MM.1S (cell line): ENCODE measurements around the gene SEL1L.

Experiments used
- DNase-seq: peaks from one replicate; pipeline ENCODE4 v3.0.0-alpha.2; 2015
- H2AFZ ChIP-seq: fragments of 300-600 bp; sonication (generic); 2 replicates; pipeline ENCODE4 v1.6.0; 2016; ENCODE audit warnings: antibody characterized with exemption, low read length
- H3F3A ChIP-seq: fragments of 300-600 bp; sonication (generic); 2 replicates; pipeline ENCODE4 v1.6.1; 2016; ENCODE audit warnings: mild to moderate bottlenecking, antibody characterized with exemption, low read length, moderate library complexity, mixed read lengths; ENCODE audit not compliant: insufficient read depth
- H3K27ac ChIP-seq: fragments of 300-600 bp; sonication (generic); 2 replicates; pipeline ENCODE4 v1.5.1; 2016; ENCODE audit warnings: mild to moderate bottlenecking, low read length
- H3K27me3 ChIP-seq: fragments of 300-600 bp; sonication (generic); replicated peaks from 2 replicates; pipeline ENCODE4 v1.6.0; 2016; ENCODE audit warnings: low read length; ENCODE audit not compliant: insufficient read depth
- H3K36me3 ChIP-seq: fragments of 300-600 bp; sonication (generic); replicated peaks from 2 replicates; pipeline ENCODE4 v1.6.1; 2016; ENCODE audit warnings: mild to moderate bottlenecking, low read length, mixed read lengths; ENCODE audit not compliant: insufficient read depth
- H3K4me1 ChIP-seq: fragments of 300-600 bp; sonication (generic); 2 replicates; pipeline ENCODE4 v1.6.1; 2016; ENCODE audit warnings: low read length, mixed read lengths
- H3K4me2 ChIP-seq: fragments of 300-600 bp; sonication (generic); 2 replicates; pipeline ENCODE4 v1.6.0; 2016; ENCODE audit warnings: low read depth, low read length
- H3K4me3 ChIP-seq: fragments of 300-600 bp; sonication (generic); 2 replicates; pipeline ENCODE4 v1.5.1; 2016; ENCODE audit warnings: low read length, mixed read lengths
- H3K79me2 ChIP-seq: fragments of 300-600 bp; sonication (generic); 2 replicates; pipeline ENCODE4 v1.6.1; 2016; ENCODE audit warnings: mixed run types, low read length, mixed read lengths
- H3K9ac ChIP-seq: fragments of 300-600 bp; sonication (generic); 2 replicates; pipeline ENCODE4 v1.6.1; 2016; ENCODE audit warnings: low read length, mixed read lengths
- H3K9me2 ChIP-seq: fragments of 300-600 bp; sonication (generic); replicated peaks from 2 replicates; pipeline ENCODE4 v1.6.1; 2016; ENCODE audit warnings: mild to moderate bottlenecking, low read length, mixed read lengths; ENCODE audit not compliant: insufficient read depth
- H3K9me3 ChIP-seq: fragments of 300-600 bp; sonication (generic); replicated peaks from 2 replicates; pipeline ENCODE4 v1.6.1; 2016; ENCODE audit warnings: mild to moderate bottlenecking, low read length, mixed read lengths; ENCODE audit not compliant: insufficient read depth
- H4K20me1 ChIP-seq: fragments of 300-600 bp; sonication (generic); 2 replicates; pipeline ENCODE4 v1.6.1; 2016; ENCODE audit warnings: mild to moderate bottlenecking, low read length, moderate library complexity, mixed read lengths; ENCODE audit not compliant: insufficient read depth
- CTCF ChIP-seq: fragments of 300-600 bp; sonication (generic); IDR thresholded peaks from 2 replicates; pipeline ENCODE4 v1.5.1; 2016; ENCODE audit warnings: antibody characterized with exemption, low read length, mixed read lengths
- EZH2 ChIP-seq: fragments of 300-600 bp; sonication (generic); optimal IDR thresholded peaks from 2 replicates; pipeline ENCODE3; 2017; ENCODE audit warnings: low read depth, mild to moderate bottlenecking, antibody characterized with exemption, low read length, mixed read lengths
- EZH2phosphoT487 ChIP-seq: fragments of 300-600 bp; sonication (generic); IDR thresholded peaks from 2 replicates; pipeline ENCODE4 v1.6.1; 2018; ENCODE audit warnings: antibody characterized with exemption, low read length

The SEL1L gene

GRCh38 chr14:81535396-81536164 is 1.9 kb upstream of the SEL1L start:
- no peak for DNase-seq
- H3K79me2 ChIP-seq = peaks cover 31% of the 10 kb centered on the region
- no peak overlapping the region for H3K4me3 ChIP-seq
- no peaks in the 10 kb centered on the region for H3K36me3 ChIP-seq
- no peaks in the 10 kb centered on the region for H3K9me3 ChIP-seq
- no peak overlapping the region for H2AFZ ChIP-seq
- no peaks in the 10 kb centered on the region for H3K27me3 ChIP-seq
- H3F3A ChIP-seq = peaks cover 18% of the 10 kb centered on the region
- H3K4me1 ChIP-seq = no peaks in the 10 kb centered on the region
- H4K20me1 ChIP-seq = no peaks in the 10 kb centered on the region
- no peak for TF ChIP-seq EZH2phosphoT487
- TF ChIP-seq EZH2 = no peak
- TF ChIP-seq CTCF = no peak
- no peak overlapping the region for H3K27ac ChIP-seq
- no peak overlapping the region for H3K4me2 ChIP-seq
- H3K9ac ChIP-seq = no peak overlapping the region
- H3K9me2 ChIP-seq = no peaks in the 10 kb centered on the region

GRCh38 chr14:81534510-81535074 is 939 bp upstream of the SEL1L start:
- DNase-seq = no peak
- Histone ChIP-seq H3K27me3 (no peaks in the 10 kb centered on the region), H3K4me3 (no peak overlapping the region; the same call in 1 of the 2 replicates)

GRCh38 chr14:81533212-81533535 is 479 bp downstream of the SEL1L start:
- DNase-seq = no peak

More at GRCh38 chr14:81534510-81535074, 939 bp upstream of the SEL1L start:
- Histone ChIP-seq H3K79me2 (peaks cover 41% of the 10 kb centered on the region), H3F3A (peaks cover 28% of the 10 kb centered on the region), H3K9me2 (no peaks in the 10 kb centered on the region), H3K4me2 (peak overlapping the region; percentile 27; the same call in 1 of the 2 replicates), H3K27ac (no peak overlapping the region), H3K4me1 (no peaks in the 10 kb centered on the region), H3K36me3 (no peaks in the 10 kb centered on the region), H2AFZ (peak overlapping the region; percentile 38; the same call in 1 of the 2 replicates), H3K9me3 (no peaks in the 10 kb centered on the region), H3K9ac (no peak overlapping the region), H4K20me1 (no peaks in the 10 kb centered on the region)
- TF ChIP-seq EZH2 = no peak
- TF ChIP-seq EZH2phosphoT487 = no peak
- no peak for TF ChIP-seq CTCF

More at GRCh38 chr14:81533212-81533535, 479 bp downstream of the SEL1L start:
- H3K9ac ChIP-seq = peak overlapping the region; percentile 92
- H3F3A ChIP-seq = peaks cover 40% of the 10 kb centered on the region
- no peaks in the 10 kb centered on the region for H3K9me2 ChIP-seq
- peaks cover 55% of the 10 kb centered on the region for H3K79me2 ChIP-seq
- H3K9me3 ChIP-seq = no peaks in the 10 kb centered on the region
- H4K20me1 ChIP-seq = no peaks in the 10 kb centered on the region
- TF ChIP-seq CTCF (no peak), EZH2phosphoT487 (no peak), EZH2 (no peak)
- H3K4me2 ChIP-seq = peak overlapping the region; percentile 69; the same call in 1 of the 2 replicates
- no peaks in the 10 kb centered on the region for H3K27me3 ChIP-seq
- no peak overlapping the region for H2AFZ ChIP-seq
- peak overlapping the region; percentile 97 for H3K27ac ChIP-seq
- H3K36me3 ChIP-seq = no peaks in the 10 kb centered on the region
- peaks cover 8% of the 10 kb centered on the region; the same call in 1 of the 2 replicates for H3K4me1 ChIP-seq
- H3K4me3 ChIP-seq = peak overlapping the region; percentile 92
